ENCODE data around the gene MGAT5B. TPM values are rescaled to one million over a fixed set of nuclear protein-coding genes. Genes with fewer than 3 reads are reported as not detected.

MGAT5B gene
- total and polyA plus RNA-seq, 2 experiments from 2014 or later, result 1.6 to 10.0 TPM

DNA sequence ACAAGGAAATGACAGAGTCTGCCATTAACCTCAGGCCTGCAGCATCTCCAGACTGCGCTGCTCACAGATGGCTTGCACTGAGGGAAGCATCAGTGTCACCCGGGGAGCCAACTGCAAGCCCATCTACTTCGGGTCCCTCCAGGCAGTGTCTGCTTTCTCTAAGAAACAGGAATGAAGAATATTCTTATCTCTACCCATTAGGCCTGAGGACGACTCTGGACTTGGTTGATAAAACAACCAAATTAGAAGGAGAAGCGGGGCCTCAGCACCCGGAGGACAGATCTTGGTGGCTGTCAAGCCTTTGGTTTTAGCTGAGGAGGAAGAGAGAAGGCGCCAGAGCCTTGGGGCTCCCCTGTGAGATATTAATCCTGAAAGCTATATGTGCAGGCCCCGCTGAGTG, 19.5 kb upstream of the MGAT5B start:
- no peaks in the 10 kb centered on the region for H3K36me3 ChIP-seq (ENCODE audit: insufficient read depth)
- no peaks in the 10 kb centered on the region; the same call in 1 of the 2 replicates for H4K20me1 ChIP-seq (replicated peaks; ENCODE audit: insufficient read depth)
- no peaks in the 10 kb centered on the region for H3F3A ChIP-seq (replicated peaks; ENCODE audit: low read depth)
- H3K4me1 Mint-ChIP-seq, result peaks cover 17% of the 10 kb centered on the region
- H3K4me3 ChIP-seq, result no peak overlapping the region
- H3K9me2 ChIP-seq (ENCODE audit: insufficient read depth), result no peaks in the 10 kb centered on the region
- no peak overlapping the region for H2AFZ ChIP-seq
- no peaks in the 10 kb centered on the region for H3K79me2 ChIP-seq (replicated peaks; ENCODE audit: insufficient read depth)
- DNase-seq (ENCODE audit: low spot score) (no peak), ATAC-seq (no peak)
- peaks cover 5% of the 10 kb centered on the region for H3K27me3 Mint-ChIP-seq (ENCODE audit: insufficient read depth, low read depth, poor library complexity)
- no peaks in the 10 kb centered on the region for H3K27me3 ChIP-seq (ENCODE audit: insufficient read depth)
- H3K36me3 Mint-ChIP-seq (ENCODE audit: low read depth), result no peaks in the 10 kb centered on the region
- TF ChIP-seq, protein P1, sequence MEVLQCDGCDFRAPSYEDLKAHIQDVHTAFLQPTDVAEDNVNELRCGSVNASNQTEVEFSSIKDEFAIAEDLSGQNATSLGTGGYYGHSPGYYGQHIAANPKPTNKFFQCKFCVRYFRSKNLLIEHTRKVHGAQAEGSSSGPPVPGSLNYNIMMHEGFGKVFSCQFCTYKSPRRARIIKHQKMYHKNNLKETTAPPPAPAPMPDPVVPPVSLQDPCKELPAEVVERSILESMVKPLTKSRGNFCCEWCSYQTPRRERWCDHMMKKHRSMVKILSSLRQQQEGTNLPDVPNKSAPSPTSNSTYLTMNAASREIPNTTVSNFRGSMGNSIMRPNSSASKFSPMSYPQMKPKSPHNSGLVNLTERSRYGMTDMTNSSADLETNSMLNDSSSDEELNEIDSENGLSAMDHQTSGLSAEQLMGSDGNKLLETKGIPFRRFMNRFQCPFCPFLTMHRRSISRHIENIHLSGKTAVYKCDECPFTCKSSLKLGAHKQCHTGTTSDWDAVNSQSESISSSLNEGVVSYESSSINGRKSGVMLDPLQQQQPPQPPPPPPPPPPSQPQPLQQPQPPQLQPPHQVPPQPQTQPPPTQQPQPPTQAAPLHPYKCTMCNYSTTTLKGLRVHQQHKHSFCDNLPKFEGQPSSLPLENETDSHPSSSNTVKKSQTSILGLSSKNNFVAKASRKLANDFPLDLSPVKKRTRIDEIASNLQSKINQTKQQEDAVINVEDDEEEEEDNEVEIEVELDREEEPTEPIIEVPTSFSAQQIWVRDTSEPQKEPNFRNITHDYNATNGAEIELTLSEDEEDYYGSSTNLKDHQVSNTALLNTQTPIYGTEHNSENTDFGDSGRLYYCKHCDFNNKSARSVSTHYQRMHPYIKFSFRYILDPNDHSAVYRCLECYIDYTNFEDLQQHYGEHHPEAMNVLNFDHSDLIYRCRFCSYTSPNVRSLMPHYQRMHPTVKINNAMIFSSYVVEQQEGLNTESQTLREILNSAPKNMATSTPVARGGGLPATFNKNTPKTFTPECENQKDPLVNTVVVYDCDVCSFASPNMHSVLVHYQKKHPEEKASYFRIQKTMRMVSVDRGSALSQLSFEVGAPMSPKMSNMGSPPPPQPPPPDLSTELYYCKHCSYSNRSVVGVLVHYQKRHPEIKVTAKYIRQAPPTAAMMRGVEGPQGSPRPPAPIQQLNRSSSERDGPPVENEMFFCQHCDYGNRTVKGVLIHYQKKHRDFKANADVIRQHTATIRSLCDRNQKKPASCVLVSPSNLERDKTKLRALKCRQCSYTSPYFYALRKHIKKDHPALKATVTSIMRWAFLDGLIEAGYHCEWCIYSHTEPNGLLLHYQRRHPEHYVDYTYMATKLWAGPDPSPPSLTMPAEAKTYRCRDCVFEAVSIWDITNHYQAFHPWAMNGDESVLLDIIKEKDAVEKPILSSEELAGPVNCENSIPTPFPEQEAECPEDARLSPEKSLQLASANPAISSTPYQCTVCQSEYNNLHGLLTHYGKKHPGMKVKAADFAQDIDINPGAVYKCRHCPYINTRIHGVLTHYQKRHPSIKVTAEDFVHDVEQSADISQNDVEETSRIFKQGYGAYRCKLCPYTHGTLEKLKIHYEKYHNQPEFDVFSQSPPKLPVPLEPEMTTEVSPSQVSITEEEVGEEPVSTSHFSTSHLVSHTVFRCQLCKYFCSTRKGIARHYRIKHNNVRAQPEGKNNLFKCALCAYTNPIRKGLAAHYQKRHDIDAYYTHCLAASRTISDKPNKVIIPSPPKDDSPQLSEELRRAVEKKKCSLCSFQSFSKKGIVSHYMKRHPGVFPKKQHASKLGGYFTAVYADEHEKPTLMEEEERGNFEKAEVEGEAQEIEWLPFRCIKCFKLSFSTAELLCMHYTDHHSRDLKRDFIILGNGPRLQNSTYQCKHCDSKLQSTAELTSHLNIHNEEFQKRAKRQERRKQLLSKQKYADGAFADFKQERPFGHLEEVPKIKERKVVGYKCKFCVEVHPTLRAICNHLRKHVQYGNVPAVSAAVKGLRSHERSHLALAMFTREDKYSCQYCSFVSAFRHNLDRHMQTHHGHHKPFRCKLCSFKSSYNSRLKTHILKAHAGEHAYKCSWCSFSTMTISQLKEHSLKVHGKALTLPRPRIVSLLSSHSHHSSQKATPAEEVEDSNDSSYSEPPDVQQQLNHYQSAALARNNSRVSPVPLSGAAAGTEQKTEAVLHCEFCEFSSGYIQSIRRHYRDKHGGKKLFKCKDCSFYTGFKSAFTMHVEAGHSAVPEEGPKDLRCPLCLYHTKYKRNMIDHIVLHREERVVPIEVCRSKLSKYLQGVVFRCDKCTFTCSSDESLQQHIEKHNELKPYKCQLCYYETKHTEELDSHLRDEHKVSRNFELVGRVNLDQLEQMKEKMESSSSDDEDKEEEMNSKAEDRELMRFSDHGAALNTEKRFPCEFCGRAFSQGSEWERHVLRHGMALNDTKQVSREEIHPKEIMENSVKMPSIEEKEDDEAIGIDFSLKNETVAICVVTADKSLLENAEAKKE (CRISPR knock-in tag; IDR thresholded peaks at IDR 0.05), result no peak
- TF ChIP-seq, protein P2, sequence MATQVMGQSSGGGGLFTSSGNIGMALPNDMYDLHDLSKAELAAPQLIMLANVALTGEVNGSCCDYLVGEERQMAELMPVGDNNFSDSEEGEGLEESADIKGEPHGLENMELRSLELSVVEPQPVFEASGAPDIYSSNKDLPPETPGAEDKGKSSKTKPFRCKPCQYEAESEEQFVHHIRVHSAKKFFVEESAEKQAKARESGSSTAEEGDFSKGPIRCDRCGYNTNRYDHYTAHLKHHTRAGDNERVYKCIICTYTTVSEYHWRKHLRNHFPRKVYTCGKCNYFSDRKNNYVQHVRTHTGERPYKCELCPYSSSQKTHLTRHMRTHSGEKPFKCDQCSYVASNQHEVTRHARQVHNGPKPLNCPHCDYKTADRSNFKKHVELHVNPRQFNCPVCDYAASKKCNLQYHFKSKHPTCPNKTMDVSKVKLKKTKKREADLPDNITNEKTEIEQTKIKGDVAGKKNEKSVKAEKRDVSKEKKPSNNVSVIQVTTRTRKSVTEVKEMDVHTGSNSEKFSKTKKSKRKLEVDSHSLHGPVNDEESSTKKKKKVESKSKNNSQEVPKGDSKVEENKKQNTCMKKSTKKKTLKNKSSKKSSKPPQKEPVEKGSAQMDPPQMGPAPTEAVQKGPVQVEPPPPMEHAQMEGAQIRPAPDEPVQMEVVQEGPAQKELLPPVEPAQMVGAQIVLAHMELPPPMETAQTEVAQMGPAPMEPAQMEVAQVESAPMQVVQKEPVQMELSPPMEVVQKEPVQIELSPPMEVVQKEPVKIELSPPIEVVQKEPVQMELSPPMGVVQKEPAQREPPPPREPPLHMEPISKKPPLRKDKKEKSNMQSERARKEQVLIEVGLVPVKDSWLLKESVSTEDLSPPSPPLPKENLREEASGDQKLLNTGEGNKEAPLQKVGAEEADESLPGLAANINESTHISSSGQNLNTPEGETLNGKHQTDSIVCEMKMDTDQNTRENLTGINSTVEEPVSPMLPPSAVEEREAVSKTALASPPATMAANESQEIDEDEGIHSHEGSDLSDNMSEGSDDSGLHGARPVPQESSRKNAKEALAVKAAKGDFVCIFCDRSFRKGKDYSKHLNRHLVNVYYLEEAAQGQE (IDR thresholded peaks at IDR 0.05; ENCODE audit: unreplicated experiment), result no peak
- TF ChIP-seq JUNB (IDR thresholded peaks at IDR 0.05; ENCODE audit: unreplicated experiment) (no peak), POLR2AphosphoS5 (IDR thresholded peaks at IDR 0.05; ENCODE audit: low read depth) (no peak), ZNF331 (CRISPR knock-in tag; IDR thresholded peaks at IDR 0.05; ENCODE audit: low read depth) (no peak), EZH2phosphoT487 (IDR thresholded peaks at IDR 0.05; ENCODE audit: unreplicated experiment) (no peak), CREB1 (CRISPR knock-in tag; IDR thresholded peaks at IDR 0.05; ENCODE audit: low read depth) (no peak), STAT1 (IDR thresholded peaks at IDR 0.05; ENCODE audit: unreplicated experiment) (no peak), NANOG (IDR thresholded peaks at IDR 0.05; ENCODE audit: borderline replicate concordance) (no peak), EZH2 (IDR thresholded peaks at IDR 0.05; ENCODE audit: low read depth, unreplicated experiment) (no peak), ZNF114 (CRISPR knock-in tag; IDR thresholded peaks at IDR 0.05) (no peak)
- TF ChIP-seq, protein P3, sequence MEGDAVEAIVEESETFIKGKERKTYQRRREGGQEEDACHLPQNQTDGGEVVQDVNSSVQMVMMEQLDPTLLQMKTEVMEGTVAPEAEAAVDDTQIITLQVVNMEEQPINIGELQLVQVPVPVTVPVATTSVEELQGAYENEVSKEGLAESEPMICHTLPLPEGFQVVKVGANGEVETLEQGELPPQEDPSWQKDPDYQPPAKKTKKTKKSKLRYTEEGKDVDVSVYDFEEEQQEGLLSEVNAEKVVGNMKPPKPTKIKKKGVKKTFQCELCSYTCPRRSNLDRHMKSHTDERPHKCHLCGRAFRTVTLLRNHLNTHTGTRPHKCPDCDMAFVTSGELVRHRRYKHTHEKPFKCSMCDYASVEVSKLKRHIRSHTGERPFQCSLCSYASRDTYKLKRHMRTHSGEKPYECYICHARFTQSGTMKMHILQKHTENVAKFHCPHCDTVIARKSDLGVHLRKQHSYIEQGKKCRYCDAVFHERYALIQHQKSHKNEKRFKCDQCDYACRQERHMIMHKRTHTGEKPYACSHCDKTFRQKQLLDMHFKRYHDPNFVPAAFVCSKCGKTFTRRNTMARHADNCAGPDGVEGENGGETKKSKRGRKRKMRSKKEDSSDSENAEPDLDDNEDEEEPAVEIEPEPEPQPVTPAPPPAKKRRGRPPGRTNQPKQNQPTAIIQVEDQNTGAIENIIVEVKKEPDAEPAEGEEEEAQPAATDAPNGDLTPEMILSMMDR (conservative IDR thresholded peaks at IDR 0.05; ENCODE audit: low read depth in 2 of 2), result no peak
- TF ChIP-seq, protein P4, sequence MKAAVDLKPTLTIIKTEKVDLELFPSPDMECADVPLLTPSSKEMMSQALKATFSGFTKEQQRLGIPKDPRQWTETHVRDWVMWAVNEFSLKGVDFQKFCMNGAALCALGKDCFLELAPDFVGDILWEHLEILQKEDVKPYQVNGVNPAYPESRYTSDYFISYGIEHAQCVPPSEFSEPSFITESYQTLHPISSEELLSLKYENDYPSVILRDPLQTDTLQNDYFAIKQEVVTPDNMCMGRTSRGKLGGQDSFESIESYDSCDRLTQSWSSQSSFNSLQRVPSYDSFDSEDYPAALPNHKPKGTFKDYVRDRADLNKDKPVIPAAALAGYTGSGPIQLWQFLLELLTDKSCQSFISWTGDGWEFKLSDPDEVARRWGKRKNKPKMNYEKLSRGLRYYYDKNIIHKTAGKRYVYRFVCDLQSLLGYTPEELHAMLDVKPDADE (IDR thresholded peaks at IDR 0.05), result no peak
- peaks cover 5% of the 10 kb centered on the region; the same call in 1 of the 2 replicates for H3K4me1 ChIP-seq (ENCODE audit: insufficient read depth)
- H3K27ac ChIP-seq (ENCODE audit: low read depth), result no peak overlapping the region
- H3K4me3 Mint-ChIP-seq, result no peak overlapping the region
- H3K27ac Mint-ChIP-seq, result no peak overlapping the region
- H3K4me2 ChIP-seq, result no peak overlapping the region
- H3K9me3 Mint-ChIP-seq, result no peaks in the 10 kb centered on the region
